Uterus (tissue), 4 donors: Measurements from ENCODE around the gene COX11. TPM values are rescaled to one million over a fixed set of nuclear protein-coding genes. Genes with fewer than 3 reads are reported as not detected.
A peak's percentile ranks its signal among the peaks of the same experiment; 100 is the strongest.

Experiments used
- DNase-seq, 2 donors: peaks; one replicate each; pipeline ENCODE4 v3.0.0-alpha.2; 2019 to 2020
- H3K27ac ChIP-seq, 2 donors: fragments of 200-600 bp; sonication (generic); 1 replicate in 1 of 2; 2 replicates in 1 of 2; pipeline ENCODE4 v1.5.1; 2016 to 2018
- H3K27me3 ChIP-seq, 2 donors: fragments of 200-600 bp; sonication (generic); one replicate each; pipeline ENCODE4 v1.5.1; 2018 to 2019; ENCODE audit warnings: control low read depth in 1 of 2
- H3K36me3 ChIP-seq, 2 donors: fragments of 200-600 bp; sonication (generic); one replicate each; pipeline ENCODE4 v1.5.1; 2019; ENCODE audit warnings: control low read depth in 1 of 2
- H3K4me1 ChIP-seq, 2 donors: fragments of 200-600 bp; sonication (generic); one replicate each; pipeline ENCODE4 v1.5.1; 2018 to 2019; ENCODE audit warnings: control low read depth in 1 of 2
- H3K4me3 ChIP-seq, 2 donors: fragments of 200-600 bp; sonication (generic); 1 replicate in 1 of 2; 2 replicates in 1 of 2; pipeline ENCODE4 v1.5.1; 2018 to 2019; ENCODE audit warnings: mild to moderate bottlenecking in 1 of 2
- H3K9me3 ChIP-seq, 2 donors: fragments of 200-600 bp; sonication (generic); one replicate each; pipeline ENCODE4 v1.5.1; 2019; ENCODE audit warnings: control low read depth in 1 of 2
- CTCF ChIP-seq, 4 experiments: fragments of 200-600 bp in 2 of 4; fragments of 450-650 bp in 2 of 4; sonication (generic) in 2 of 4; IDR thresholded peaks; one replicate each; pipeline ENCODE4 v1.5.1; 2016 to 2019; ENCODE audit warnings: antibody characterized with exemption in 4 of 4, mild to moderate bottlenecking in 2 of 4, moderate library complexity in 1 of 4
- POLR2A ChIP-seq, 2 donors: fragments of 450-650 bp; IDR thresholded peaks; one replicate each; pipeline ENCODE4 v1.6.1; 2016; ENCODE audit warnings: antibody characterized with exemption in 2 of 2, mild to moderate bottlenecking in 1 of 2, moderate library complexity in 1 of 2
- intact Hi-C: fragments of 100-400 bp; cut with DNase I; formaldehyde crosslinking; loops from one replicate; pipeline ENCODE4 v1.15.1; 2023; ENCODE audit warnings: low total_unique reads
- total RNA-seq, 4 donors: library from RNA; depleted of rRNA in 3 of 4; stranded (reverse); fragments of >200 nt in 3 of 4; gene quantifications; one replicate each; pipeline versions ENCODE4 v1.1.0 to v1.2.4, GENCODE V29; 2014 to 2023
- donor health status: DM: yes; HTN: yes; CAD: no.

Gene COX11
- total RNA-seq, 4 donors from 2014 or later: 53.3 to 90.3 (median 74.2) TPM

- DNase-seq: no peak
- H3K36me3 ChIP-seq: no peaks in the 10 kb centered on the region
- peak overlapping the region; percentile 84 to 88 for H3K27ac ChIP-seq
- H3K4me3 ChIP-seq: peak overlapping the region; percentile 93
- no peaks in the 10 kb centered on the region for H3K27me3 ChIP-seq
- TF ChIP-seq POLR2A (IDR thresholded peaks at IDR 0.05) (no peak), CTCF (IDR thresholded peaks at IDR 0.05) (no peak)
- intact Hi-C loops: no loop called here
- no peaks in the 10 kb centered on the region for H3K9me3 ChIP-seq
- no peaks in the 10 kb centered on the region for H3K4me1 ChIP-seq
Measured at GRCh38 chr17:54968988-54969332, 506 bp upstream of the COX11 start.

GRCh38 chr17:54967621-54968261, 713 bp downstream of the COX11 start:
- TF ChIP-seq CTCF (IDR thresholded peaks at IDR 0.05) (peak in 1 of 4 experiments; percentile 50), POLR2A (IDR thresholded peaks at IDR 0.05) (no peak)
- Histone ChIP-seq H3K4me3 (peak overlapping the region; percentile 93), H3K9me3 (no peaks in the 10 kb centered on the region), H3K27ac (peak overlapping the region; percentile 84 to 88), H3K36me3 (no peaks in the 10 kb centered on the region), H3K4me1 (no peaks in the 10 kb centered on the region), H3K27me3 (no peaks in the 10 kb centered on the region)
- intact Hi-C loops: no loop called here
- DNase-seq: no peak

GRCh38 chr17:54956791-54957190, 11.7 kb downstream of the COX11 start:
- no peak for TF ChIP-seq CTCF (IDR thresholded peaks at IDR 0.05)
- TF ChIP-seq POLR2A (IDR thresholded peaks at IDR 0.05): no peak
- Histone ChIP-seq H3K4me3 (no peak overlapping the region), H3K36me3 (no peaks in the 10 kb centered on the region), H3K4me1 (no peaks in the 10 kb centered on the region), H3K9me3 (no peaks in the 10 kb centered on the region), H3K27me3 (no peaks in the 10 kb centered on the region), H3K27ac (no peak overlapping the region)
- DNase-seq: no peak
- intact Hi-C loops: no loop called here

GRCh38 chr17:54951286-54951685, 17.2 kb downstream of the COX11 start:
- H3K36me3 ChIP-seq: no peaks in the 10 kb centered on the region
- no peak overlapping the region for H3K27ac ChIP-seq
- intact Hi-C loops: no loop called here
- no peaks in the 10 kb centered on the region for H3K27me3 ChIP-seq
- no peaks in the 10 kb centered on the region for H3K9me3 ChIP-seq
- H3K4me3 ChIP-seq: no peak overlapping the region
- no peak for TF ChIP-seq POLR2A (IDR thresholded peaks at IDR 0.05)
- no peak for TF ChIP-seq CTCF (IDR thresholded peaks at IDR 0.05)
- H3K4me1 ChIP-seq: no peaks in the 10 kb centered on the region
- DNase-seq: no peak

GRCh38 chr17:54950116-54950515, 18.3 kb downstream of the COX11 start:
- Histone ChIP-seq H3K9me3 (no peaks in the 10 kb centered on the region), H3K36me3 (no peaks in the 10 kb centered on the region), H3K27ac (no peak overlapping the region), H3K4me1 (no peaks in the 10 kb centered on the region), H3K4me3 (no peak overlapping the region), H3K27me3 (no peaks in the 10 kb centered on the region)
- TF ChIP-seq POLR2A (IDR thresholded peaks at IDR 0.05): no peak
- TF ChIP-seq CTCF (IDR thresholded peaks at IDR 0.05): no peak
- intact Hi-C loops: no loop called here
- no peak for DNase-seq
